ENCODE measurements around the gene RPL7L1.

RPL7L1 gene

GRCh38 chr6:42851599-42851998 is 27.8 kb upstream of the RPL7L1 start:
- Histone ChIP-seq H3K27ac (replicated peaks) (no peak overlapping the region), H3K27me3 (ENCODE audit: insufficient read depth, poor library complexity, severe bottlenecking) (no peaks in the 10 kb centered on the region), H3K4me3 (replicated peaks; ENCODE audit: insufficient read depth, low read length) (no peak overlapping the region)
- DNase-seq (ENCODE audit: low read depth in 1 of 2, low spot score in 1 of 2), result no peak
- no peak for TF ChIP-seq SPI1 (IDR thresholded peaks at IDR 0.05; ENCODE audit: borderline replicate concordance, low read depth)
- TF ChIP-seq GABPA (IDR thresholded peaks at IDR 0.05; ENCODE audit: low read depth), result no peak
- no peak for TF ChIP-seq CTCF (IDR thresholded peaks at IDR 0.05; ENCODE audit: insufficient read depth, low read length)
- no peak for TF ChIP-seq POLR2AphosphoS5 (IDR thresholded peaks at IDR 0.05; ENCODE audit: low read depth)
- TF ChIP-seq, protein P1, sequence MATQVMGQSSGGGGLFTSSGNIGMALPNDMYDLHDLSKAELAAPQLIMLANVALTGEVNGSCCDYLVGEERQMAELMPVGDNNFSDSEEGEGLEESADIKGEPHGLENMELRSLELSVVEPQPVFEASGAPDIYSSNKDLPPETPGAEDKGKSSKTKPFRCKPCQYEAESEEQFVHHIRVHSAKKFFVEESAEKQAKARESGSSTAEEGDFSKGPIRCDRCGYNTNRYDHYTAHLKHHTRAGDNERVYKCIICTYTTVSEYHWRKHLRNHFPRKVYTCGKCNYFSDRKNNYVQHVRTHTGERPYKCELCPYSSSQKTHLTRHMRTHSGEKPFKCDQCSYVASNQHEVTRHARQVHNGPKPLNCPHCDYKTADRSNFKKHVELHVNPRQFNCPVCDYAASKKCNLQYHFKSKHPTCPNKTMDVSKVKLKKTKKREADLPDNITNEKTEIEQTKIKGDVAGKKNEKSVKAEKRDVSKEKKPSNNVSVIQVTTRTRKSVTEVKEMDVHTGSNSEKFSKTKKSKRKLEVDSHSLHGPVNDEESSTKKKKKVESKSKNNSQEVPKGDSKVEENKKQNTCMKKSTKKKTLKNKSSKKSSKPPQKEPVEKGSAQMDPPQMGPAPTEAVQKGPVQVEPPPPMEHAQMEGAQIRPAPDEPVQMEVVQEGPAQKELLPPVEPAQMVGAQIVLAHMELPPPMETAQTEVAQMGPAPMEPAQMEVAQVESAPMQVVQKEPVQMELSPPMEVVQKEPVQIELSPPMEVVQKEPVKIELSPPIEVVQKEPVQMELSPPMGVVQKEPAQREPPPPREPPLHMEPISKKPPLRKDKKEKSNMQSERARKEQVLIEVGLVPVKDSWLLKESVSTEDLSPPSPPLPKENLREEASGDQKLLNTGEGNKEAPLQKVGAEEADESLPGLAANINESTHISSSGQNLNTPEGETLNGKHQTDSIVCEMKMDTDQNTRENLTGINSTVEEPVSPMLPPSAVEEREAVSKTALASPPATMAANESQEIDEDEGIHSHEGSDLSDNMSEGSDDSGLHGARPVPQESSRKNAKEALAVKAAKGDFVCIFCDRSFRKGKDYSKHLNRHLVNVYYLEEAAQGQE (IDR thresholded peaks at IDR 0.05; ENCODE audit: insufficient replicate concordance, low read depth), result no peak

DNA sequence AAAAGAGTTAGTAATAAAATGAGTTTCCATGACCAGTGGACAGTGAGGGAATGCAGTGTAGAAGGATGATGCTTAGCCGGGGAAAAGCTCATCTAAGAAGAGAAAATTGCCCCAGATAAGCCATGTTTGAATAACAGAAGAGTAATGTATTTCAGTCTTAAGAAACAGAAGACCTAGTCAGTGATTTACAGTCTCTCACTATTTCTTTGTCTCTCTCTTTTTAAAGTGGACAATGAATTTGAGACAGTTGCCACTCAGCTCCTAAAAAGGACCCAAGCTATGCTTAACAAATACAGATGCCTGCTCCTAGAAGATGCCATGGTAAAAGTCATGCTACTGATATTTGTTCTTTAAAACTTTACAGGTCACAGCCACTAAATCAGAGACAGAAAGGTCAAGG is 19.4 kb upstream of the RPL7L1 start:
- TF ChIP-seq GABPA (IDR thresholded peaks at IDR 0.05; ENCODE audit: low read depth), result no peak
- TF ChIP-seq, protein P1 (IDR thresholded peaks at IDR 0.05; ENCODE audit: insufficient replicate concordance, low read depth), result no peak
- TF ChIP-seq CTCF (IDR thresholded peaks at IDR 0.05; ENCODE audit: insufficient read depth, low read length), result no peak
- TF ChIP-seq SPI1 (IDR thresholded peaks at IDR 0.05; ENCODE audit: borderline replicate concordance, low read depth), result no peak
- TF ChIP-seq POLR2AphosphoS5 (IDR thresholded peaks at IDR 0.05; ENCODE audit: low read depth), result no peak
- DNase-seq (ENCODE audit: low read depth in 1 of 2, low spot score in 1 of 2), result no peak
- Histone ChIP-seq H3K4me3 (replicated peaks; ENCODE audit: insufficient read depth, low read length) (no peak overlapping the region), H3K27ac (replicated peaks) (no peak overlapping the region), H3K27me3 (ENCODE audit: insufficient read depth, poor library complexity, severe bottlenecking) (no peaks in the 10 kb centered on the region)

GRCh38 chr6:42860481-42860880 is 18.9 kb upstream of the RPL7L1 start:
- Histone ChIP-seq H3K4me3 (replicated peaks; ENCODE audit: insufficient read depth, low read length) (no peak overlapping the region), H3K27me3 (ENCODE audit: insufficient read depth, poor library complexity, severe bottlenecking) (no peaks in the 10 kb centered on the region), H3K27ac (replicated peaks) (no peak overlapping the region)
- TF ChIP-seq CTCF (IDR thresholded peaks at IDR 0.05; ENCODE audit: insufficient read depth, low read length), result no peak
- no peak for TF ChIP-seq GABPA (IDR thresholded peaks at IDR 0.05; ENCODE audit: low read depth)
- no peak for TF ChIP-seq POLR2AphosphoS5 (IDR thresholded peaks at IDR 0.05; ENCODE audit: low read depth)
- no peak for TF ChIP-seq SPI1 (IDR thresholded peaks at IDR 0.05; ENCODE audit: borderline replicate concordance, low read depth)
- TF ChIP-seq, protein P1 (IDR thresholded peaks at IDR 0.05; ENCODE audit: insufficient replicate concordance, low read depth), result no peak
- DNase-seq (ENCODE audit: low read depth in 1 of 2, low spot score in 1 of 2), result no peak
